ENCODE results near the gene KIF5C.

GRCh38 chr2:148978026-148978685 lies 103.1 kb downstream of the KIF5C start:
- peak; percentile 38; the same call in 1 of the 2 replicates for TF ChIP-seq CTCF (IDR thresholded peaks at IDR 0.05; ENCODE audit: low read length)
- TF ChIP-seq EZH2 (IDR thresholded peaks at IDR 0.05; ENCODE audit: borderline replicate concordance, low read length): no peak

Measured in OCI-LY1 (cell line).